ENCODE results near the gene MGAT5B. TPM values are rescaled to one million over a fixed set of nuclear protein-coding genes. Genes with fewer than 3 reads are reported as not detected.

MGAT5B gene
- total RNA-seq, 1 donor from 2014 or later: 7.5 TPM

DNA sequence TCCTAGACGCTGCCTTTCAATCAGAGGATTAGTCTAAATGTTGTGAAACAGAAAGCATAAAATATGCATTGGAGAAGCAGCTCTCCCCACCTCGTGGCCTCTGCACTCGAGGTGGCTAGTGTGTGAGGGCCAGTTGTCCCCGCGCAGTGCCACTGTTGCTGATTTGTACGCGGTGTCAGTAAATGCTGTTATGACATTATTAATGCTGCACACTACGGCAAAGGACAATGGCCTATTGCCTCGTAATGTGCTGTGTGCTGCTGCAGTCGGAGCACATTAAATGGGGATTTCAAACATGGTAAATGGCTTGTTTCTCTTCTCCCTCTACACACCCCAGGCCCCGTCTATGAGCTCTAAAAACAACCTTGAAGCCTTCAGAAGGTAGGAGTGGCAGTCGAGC lies 5.7 kb upstream of the MGAT5B start:
- H3K4me3 ChIP-seq (ENCODE audit: low read depth, low read length): no peak overlapping the region
- TF ChIP-seq CTCF (conservative IDR thresholded peaks at IDR 0.05; ENCODE audit: low read depth, low read length): no peak
- no peak for DNase-seq (ENCODE audit: low read depth)

DNA sequence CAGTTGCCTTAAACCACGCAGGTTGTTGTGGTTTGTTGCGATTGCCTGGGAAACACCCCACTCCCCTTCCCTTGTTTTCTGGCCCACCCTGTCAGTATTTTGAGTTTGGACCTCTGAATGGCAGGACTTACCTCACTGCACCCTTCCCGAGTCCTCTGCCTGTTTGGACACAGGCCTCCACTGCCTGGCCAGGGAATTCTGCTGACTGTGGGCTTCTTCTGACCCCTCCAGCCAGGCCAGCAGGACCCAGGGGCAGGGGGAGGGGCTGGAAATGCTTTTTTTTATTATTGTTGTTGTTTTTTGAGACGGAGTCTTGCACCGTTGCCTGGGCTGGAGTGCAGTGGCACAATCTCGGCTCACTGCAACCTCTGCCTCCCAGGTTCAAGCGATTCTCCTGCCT lies 4.2 kb upstream of the MGAT5B start:
- no peak for TF ChIP-seq CTCF (conservative IDR thresholded peaks at IDR 0.05; ENCODE audit: low read depth, low read length)
- no peak for DNase-seq (ENCODE audit: low read depth)
- no peak overlapping the region for H3K4me3 ChIP-seq (ENCODE audit: low read depth, low read length)

GRCh38 chr17:76865174-76865573 lies 3.0 kb upstream of the MGAT5B start:
- no peak overlapping the region for H3K4me3 ChIP-seq (ENCODE audit: low read depth, low read length)
- DNase-seq (ENCODE audit: low read depth): no peak
- no peak for TF ChIP-seq CTCF (conservative IDR thresholded peaks at IDR 0.05; ENCODE audit: low read depth, low read length)

GRCh38 chr17:76866203-76866602 lies 2.0 kb upstream of the MGAT5B start:
- no peak for DNase-seq (ENCODE audit: low read depth)
- no peak for TF ChIP-seq CTCF (conservative IDR thresholded peaks at IDR 0.05; ENCODE audit: low read depth, low read length)
- H3K4me3 ChIP-seq (ENCODE audit: low read depth, low read length): no peak overlapping the region

DNA sequence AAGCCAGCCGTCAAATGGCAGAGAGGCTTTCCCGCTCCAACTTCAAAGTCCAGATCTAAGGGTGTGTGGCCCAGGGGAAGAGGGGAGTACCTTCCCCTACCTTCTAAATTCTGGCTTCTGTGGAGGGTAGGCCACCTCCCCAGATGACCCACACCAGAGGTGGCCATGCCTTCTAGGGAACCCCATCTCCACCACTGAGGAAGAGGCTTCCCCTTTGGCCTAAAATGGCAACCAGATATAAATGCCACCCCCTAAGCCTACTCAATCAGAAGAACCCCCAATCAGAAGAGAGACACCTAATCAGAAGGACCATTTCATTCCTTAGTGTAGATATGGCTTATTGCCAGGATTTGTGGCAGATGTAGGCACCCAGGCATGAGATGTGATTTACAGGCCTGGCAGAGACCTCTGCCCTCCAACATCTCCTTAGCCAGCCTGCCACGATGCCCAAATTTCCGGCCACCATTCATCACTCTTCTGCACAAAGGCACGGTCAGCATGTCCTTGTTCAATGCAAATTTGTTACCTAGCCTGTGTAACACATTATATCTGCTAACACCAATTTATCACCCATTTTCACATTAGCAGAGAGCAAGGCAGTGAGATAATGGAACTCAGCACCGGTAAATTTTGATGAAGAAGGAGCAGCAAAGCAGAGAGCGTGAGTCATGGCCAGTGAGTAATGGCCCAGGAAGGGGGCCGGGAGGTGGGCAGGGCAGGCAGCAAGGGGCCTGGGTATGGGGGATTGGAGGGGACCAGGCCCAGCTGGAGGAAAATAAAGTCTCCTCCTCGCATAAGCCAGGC lies 1.2 kb upstream of the MGAT5B start:
- no peak overlapping the region for H3K4me3 ChIP-seq (ENCODE audit: low read depth, low read length)
- peak; percentile 15 for DNase-seq (ENCODE audit: low read depth)
- no peak for TF ChIP-seq CTCF (conservative IDR thresholded peaks at IDR 0.05; ENCODE audit: low read depth, low read length)

- no peak for TF ChIP-seq CTCF (conservative IDR thresholded peaks at IDR 0.05; ENCODE audit: low read depth, low read length)
- H3K4me3 ChIP-seq (ENCODE audit: low read depth, low read length): no peak overlapping the region
- no peak for DNase-seq (ENCODE audit: low read depth)
Observed at GRCh38 chr17:76867578-76868175, 527 bp upstream of the MGAT5B start.
